Hepatocyte (in vitro differentiated cells): ENCODE data around the gene SCFD2. TPM values are rescaled to one million over a fixed set of nuclear protein-coding genes. Genes with fewer than 3 reads are reported as not detected.

Source experiments
- DNase-seq: peaks from one replicate; pipeline ENCODE4 v3.0.0-alpha.2; 2016; ENCODE audit warnings: low spot score
- H2AFZ ChIP-seq: fragments of 200-600 bp; sonication (generic); 2 replicates; pipeline ENCODE4 v1.6.0; 2016; ENCODE audit warnings: antibody characterized with exemption, mild to moderate bottlenecking
- H3K27ac ChIP-seq: fragments of 200-600 bp; sonication (generic); 2 replicates; pipeline ENCODE4 v1.5.1; 2016; ENCODE audit warnings: mild to moderate bottlenecking
- H3K27me3 ChIP-seq: fragments of 200-600 bp; sonication (generic); 2 replicates; pipeline ENCODE4 v1.6.1; 2016
- H3K36me3 ChIP-seq: fragments of 200-600 bp; sonication (generic); replicated peaks from 2 replicates; pipeline ENCODE4 v1.5.1; 2016; ENCODE audit warnings: low read depth; ENCODE audit not compliant: insufficient read depth
- H3K4me1 ChIP-seq: fragments of 200-600 bp; sonication (generic); 2 replicates; pipeline ENCODE4 v1.5.1; 2016; ENCODE audit warnings: mild to moderate bottlenecking, moderate library complexity; ENCODE audit not compliant: insufficient read depth
- H3K4me2 ChIP-seq: fragments of 200-600 bp; sonication (generic); 2 replicates; pipeline ENCODE4 v1.6.0; 2016
- H3K4me3 ChIP-seq: fragments of 200-600 bp; sonication (generic); 2 replicates; pipeline ENCODE4 v1.5.1; 2016; ENCODE audit warnings: mild to moderate bottlenecking
- H3K79me2 ChIP-seq: fragments of 200-600 bp; sonication (generic); 2 replicates; pipeline ENCODE4 v1.6.0; 2017; ENCODE audit warnings: mild to moderate bottlenecking
- H3K9me2 ChIP-seq: fragments of 200-600 bp; sonication (generic); replicated peaks from 2 replicates; pipeline ENCODE4 v1.6.0; 2017; ENCODE audit warnings: mild to moderate bottlenecking; ENCODE audit not compliant: insufficient read depth
- H3K9me3 ChIP-seq: fragments of 200-600 bp; sonication (generic); 2 replicates; pipeline ENCODE4 v1.5.1; 2016; ENCODE audit warnings: low read depth, mild to moderate bottlenecking
- H4K20me1 ChIP-seq: fragments of 200-600 bp; sonication (generic); 2 replicates; pipeline ENCODE4 v1.6.0; 2016; ENCODE audit warnings: mild to moderate bottlenecking; ENCODE audit not compliant: insufficient read depth, poor library complexity, severe bottlenecking
- EZH2 ChIP-seq: fragments of 200-600 bp; sonication (generic); IDR thresholded peaks from 2 replicates; pipeline ENCODE4 v1.6.1; 2016; ENCODE audit warnings: antibody characterized with exemption, mild to moderate bottlenecking, borderline replicate concordance
- EZH2phosphoT487 ChIP-seq: fragments of 200-600 bp; sonication (generic); IDR thresholded peaks from one replicate; pipeline ENCODE4 v1.6.1; 2018; ENCODE audit warnings: antibody characterized with exemption, mild to moderate bottlenecking, low read depth, moderate library complexity; ENCODE audit not compliant: unreplicated experiment, severe bottlenecking
- WGBS: methylation state at CpG from one replicate; pipeline ENCODE4 v1.1.6; 2016; ENCODE audit warnings: low lambda C conversion rate; ENCODE audit errors: missing lambda C conversion rate; 5-methylcytosine and 5-hydroxymethylcytosine counted together
- polyA plus RNA-seq: library from polyadenylated mRNA; unstranded; fragments of >200 nt; fragmentation: Nextera tagmentation; extraction: Ambion mirVana; gene quantifications from 2 replicates; pipeline ENCODE4 v1.2.1, GENCODE V29; 2016
- total RNA-seq: library from RNA; depleted of rRNA; stranded (reverse); fragments of >200 nt; gene quantifications from 2 replicates; pipeline ENCODE4 v1.2.3, GENCODE V29; 2014
- TF ChIP-seq, protein P1 (sequence below): fragments of 200-600 bp; sonication (generic); IDR thresholded peaks from 2 replicates; pipeline ENCODE4 v1.5.1; 2016; ENCODE audit warnings: antibody characterized with exemption, mild to moderate bottlenecking; ENCODE audit not compliant: poor library complexity

Gene SCFD2
- total and polyA plus RNA-seq, 2 experiments from 2014 or later: 8.4 to 15.7 TPM

DNA sequence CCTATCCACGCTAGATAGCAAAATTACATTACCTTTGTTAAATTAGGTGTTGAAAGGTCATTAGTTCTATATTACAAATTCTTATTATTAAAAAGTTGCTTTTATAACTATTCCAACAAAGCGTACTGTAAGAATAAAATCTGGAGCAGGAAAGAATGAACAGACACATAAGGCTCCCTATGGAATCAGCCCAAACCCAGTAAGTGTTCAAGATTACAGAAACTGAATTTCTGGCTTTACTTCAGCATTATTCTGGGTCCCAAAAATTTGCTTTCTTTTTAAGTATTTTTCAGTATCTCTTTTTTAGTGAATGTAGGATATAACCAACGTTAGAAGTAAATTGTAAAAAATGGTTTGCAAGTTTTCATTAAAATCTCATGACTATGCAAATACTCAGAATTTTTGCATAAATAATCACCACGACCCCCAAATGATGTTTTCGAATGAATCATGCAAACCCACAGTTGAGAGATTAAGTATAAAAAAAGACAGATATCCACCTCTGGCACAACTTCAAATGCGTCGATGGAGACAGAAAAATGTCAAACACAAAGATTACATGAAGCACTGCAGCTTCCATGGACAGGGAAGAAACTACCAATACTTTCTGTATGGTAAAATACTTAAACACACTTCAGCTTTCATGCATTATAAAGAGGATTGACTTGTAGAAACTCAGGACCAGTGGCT is 265.2 kb downstream of the SCFD2 start:
- H3K36me3 ChIP-seq: no peaks in the 10 kb centered on the region
- peaks cover 3% of the 10 kb centered on the region for H3K4me1 ChIP-seq
- H3K9me3 ChIP-seq: no peaks in the 10 kb centered on the region
- no peak overlapping the region for H3K4me3 ChIP-seq
- no peaks in the 10 kb centered on the region for H4K20me1 ChIP-seq
- H2AFZ ChIP-seq: no peak overlapping the region
- no peaks in the 10 kb centered on the region for H3K27me3 ChIP-seq
- TF ChIP-seq EZH2phosphoT487: no peak
- TF ChIP-seq, protein P1, sequence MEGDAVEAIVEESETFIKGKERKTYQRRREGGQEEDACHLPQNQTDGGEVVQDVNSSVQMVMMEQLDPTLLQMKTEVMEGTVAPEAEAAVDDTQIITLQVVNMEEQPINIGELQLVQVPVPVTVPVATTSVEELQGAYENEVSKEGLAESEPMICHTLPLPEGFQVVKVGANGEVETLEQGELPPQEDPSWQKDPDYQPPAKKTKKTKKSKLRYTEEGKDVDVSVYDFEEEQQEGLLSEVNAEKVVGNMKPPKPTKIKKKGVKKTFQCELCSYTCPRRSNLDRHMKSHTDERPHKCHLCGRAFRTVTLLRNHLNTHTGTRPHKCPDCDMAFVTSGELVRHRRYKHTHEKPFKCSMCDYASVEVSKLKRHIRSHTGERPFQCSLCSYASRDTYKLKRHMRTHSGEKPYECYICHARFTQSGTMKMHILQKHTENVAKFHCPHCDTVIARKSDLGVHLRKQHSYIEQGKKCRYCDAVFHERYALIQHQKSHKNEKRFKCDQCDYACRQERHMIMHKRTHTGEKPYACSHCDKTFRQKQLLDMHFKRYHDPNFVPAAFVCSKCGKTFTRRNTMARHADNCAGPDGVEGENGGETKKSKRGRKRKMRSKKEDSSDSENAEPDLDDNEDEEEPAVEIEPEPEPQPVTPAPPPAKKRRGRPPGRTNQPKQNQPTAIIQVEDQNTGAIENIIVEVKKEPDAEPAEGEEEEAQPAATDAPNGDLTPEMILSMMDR: no peak
- TF ChIP-seq EZH2: no peak
- H3K27ac ChIP-seq: peak overlapping the region; percentile 54
- peak overlapping the region; percentile 20 for H3K4me2 ChIP-seq
- no peaks in the 10 kb centered on the region for H3K9me2 ChIP-seq
- no peak for DNase-seq
- no peaks in the 10 kb centered on the region for H3K79me2 ChIP-seq
- WGBS: 73% methylated on average over 7 of the region's 7 CpGs

GRCh38 chr4:53098681-53099121 is 267.2 kb downstream of the SCFD2 start:
- TF ChIP-seq, protein P1: no peak
- TF ChIP-seq EZH2: no peak
- TF ChIP-seq EZH2phosphoT487: no peak
- 83% methylated on average over 2 of the region's 2 CpGs for WGBS
- Histone ChIP-seq H3K27me3 (no peaks in the 10 kb centered on the region), H3K27ac (no peak overlapping the region), H3K4me1 (peaks cover 3% of the 10 kb centered on the region), H3K79me2 (no peaks in the 10 kb centered on the region), H3K4me3 (no peak overlapping the region), H3K36me3 (no peaks in the 10 kb centered on the region), H3K9me3 (no peaks in the 10 kb centered on the region), H4K20me1 (no peaks in the 10 kb centered on the region), H3K9me2 (no peaks in the 10 kb centered on the region), H3K4me2 (no peak overlapping the region), H2AFZ (no peak overlapping the region)
- DNase-seq: no peak

DNA sequence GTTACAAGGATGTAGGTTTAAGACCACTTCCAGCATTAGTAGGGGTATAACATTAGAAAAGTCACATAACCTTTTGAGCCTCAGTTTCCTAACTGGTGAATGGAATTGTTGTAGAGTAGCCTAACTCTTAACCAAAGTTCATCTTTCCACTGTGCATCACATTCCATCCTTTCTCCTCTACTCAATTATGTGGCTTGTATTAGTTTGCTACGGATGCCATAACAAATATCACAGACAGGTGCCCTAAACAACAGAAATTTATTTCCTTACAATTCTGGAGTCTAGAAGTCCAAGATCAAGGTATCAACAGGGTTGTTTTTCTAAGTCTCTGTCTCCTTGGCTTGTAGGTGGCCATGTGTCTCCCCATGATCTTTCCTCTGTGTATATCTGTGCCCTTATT is 271.8 kb downstream of the SCFD2 start:
- H3K9me2 ChIP-seq: no peaks in the 10 kb centered on the region
- 100% methylated on average over 1 of the region's 1 CpG for WGBS
- H2AFZ ChIP-seq: no peak overlapping the region
- H3K4me3 ChIP-seq: no peak overlapping the region
- H3K79me2 ChIP-seq: no peaks in the 10 kb centered on the region
- H3K4me2 ChIP-seq: no peak overlapping the region
- H4K20me1 ChIP-seq: no peaks in the 10 kb centered on the region
- H3K27me3 ChIP-seq: no peaks in the 10 kb centered on the region
- no peaks in the 10 kb centered on the region for H3K4me1 ChIP-seq
- no peak for DNase-seq
- TF ChIP-seq, protein P1: no peak
- TF ChIP-seq EZH2phosphoT487 (no peak), EZH2 (no peak)
- no peaks in the 10 kb centered on the region for H3K36me3 ChIP-seq
- H3K9me3 ChIP-seq: no peaks in the 10 kb centered on the region
- H3K27ac ChIP-seq: no peak overlapping the region
